Left lung (tissue), 10 donors: ENCODE data around the gene RORC. TPM values are rescaled to one million over a fixed set of nuclear protein-coding genes. Genes with fewer than 3 reads are reported as not detected.

Experiments
- ATAC-seq: fragments of 200-7000 bp; cut with Tn5 transposase; one replicate; pipeline ENCODE4 v1.9.1; 2020; ENCODE audit warnings: moderate library complexity
- DNase-seq, 4 donors: peaks; one replicate each; pipeline ENCODE4 v3.0.0-alpha.2; 2013 to 2020
- H3K27ac ChIP-seq, 2 donors: fragments of 200-600 bp; sonication (generic) in 1 of 2; one replicate each; pipeline versions ENCODE4 v1.5.0 to v1.8.0; 2020 to 2021
- H3K27me3 ChIP-seq, 2 donors: fragments of 200-600 bp; sonication (generic) in 1 of 2; one replicate each; pipeline versions ENCODE4 v1.5.0 to v1.8.0; 2020 to 2021
- H3K36me3 ChIP-seq, 2 donors: fragments of 200-600 bp; sonication (generic) in 1 of 2; one replicate each; pipeline versions ENCODE4 v1.5.0 to v1.8.0; 2020 to 2021
- H3K4me1 ChIP-seq, 2 donors: fragments of 200-600 bp; one replicate each; pipeline ENCODE4 v1.8.0; 2021
- H3K4me3 ChIP-seq, 2 donors: fragments of 200-600 bp; sonication (generic) in 1 of 2; one replicate each; pipeline versions ENCODE4 v1.5.0 to v1.8.0; 2020 to 2021; ENCODE audit warnings: mild to moderate bottlenecking in 1 of 2
- H3K9me3 ChIP-seq, 2 donors: fragments of 200-600 bp; sonication (generic) in 1 of 2; one replicate each; pipeline versions ENCODE4 v1.5.0 to v1.8.0; 2020 to 2021
- CTCF ChIP-seq, 2 donors: fragments of 200-600 bp; sonication (generic) in 1 of 2; IDR thresholded peaks; one replicate each; pipeline versions ENCODE4 v1.5.0 to v1.8.0; 2021; ENCODE audit warnings: antibody characterized with exemption in 2 of 2
- intact Hi-C, 2 donors: fragments of 100-400 bp; cut with DNase I; formaldehyde crosslinking; loops; one replicate each; pipeline versions ENCODE4 v1.11.2 to v1.14.2; 2022
- polyA plus RNA-seq, 6 donors: library from polyadenylated mRNA; unstranded; fragments of 120-200 nt; gene quantifications; one replicate each; pipeline ENCODE4 v1.2.1, GENCODE V29; 2013; ENCODE audit not compliant: insufficient read length in 6 of 6
- total RNA-seq, 2 donors: library from RNA; stranded (reverse); fragmentation: NEBNext Ultra II Directional; extraction: Animal tissue kit (Norgen Biotek cat#: 25700); gene quantifications; one replicate each; pipeline ENCODE4 v1.2.1, GENCODE V29; 2021
- donor health status: DM: no; HTN: yes; CAD: no.
- donor health status: DM: no; HTN: no; CAD: no.

Gene RORC
- total and polyA plus RNA-seq, 8 donors: 5.4 to 11.8 (median 10.3) TPM

GRCh38 chr1:151816548-151817352 lies 14.9 kb downstream of the RORC start:
- TF ChIP-seq CTCF (IDR thresholded peaks at IDR 0.05): no peak
- Histone ChIP-seq H3K4me3 (no peak overlapping the region), H3K27me3 (no peaks in the 10 kb centered on the region), H3K27ac (no peak overlapping the region), H3K4me1 (peaks cover 0 to 8% of the 10 kb centered on the region in 2 donors), H3K9me3 (no peaks in the 10 kb centered on the region), H3K36me3 (no peaks in the 10 kb centered on the region)
- intact Hi-C loops: no loop called here
- DNase-seq (no peak), ATAC-seq (no peak)

GRCh38 chr1:151815716-151816327 lies 15.8 kb downstream of the RORC start:
- intact Hi-C loops: no loop called here
- Histone ChIP-seq H3K36me3 (no peaks in the 10 kb centered on the region), H3K4me1 (peaks cover 0 to 8% of the 10 kb centered on the region in 2 donors), H3K27me3 (no peaks in the 10 kb centered on the region), H3K4me3 (no peak overlapping the region), H3K27ac (no peak overlapping the region), H3K9me3 (no peaks in the 10 kb centered on the region)
- no peak for ATAC-seq
- no peak for DNase-seq
- no peak for TF ChIP-seq CTCF (IDR thresholded peaks at IDR 0.05)

GRCh38 chr1:151814971-151815545 lies 16.5 kb downstream of the RORC start:
- no peaks in the 10 kb centered on the region for H3K36me3 ChIP-seq
- H3K9me3 ChIP-seq: no peaks in the 10 kb centered on the region
- peaks cover 0 to 4% of the 10 kb centered on the region in 2 donors for H3K4me1 ChIP-seq
- no peak overlapping the region for H3K27ac ChIP-seq
- no peak overlapping the region for H3K4me3 ChIP-seq
- intact Hi-C loops: no loop called here
- DNase-seq: no peak
- H3K27me3 ChIP-seq: no peaks in the 10 kb centered on the region
- ATAC-seq: no peak
- no peak for TF ChIP-seq CTCF (IDR thresholded peaks at IDR 0.05)

GRCh38 chr1:151814426-151814825 lies 17.2 kb downstream of the RORC start:
- Histone ChIP-seq H3K4me1 (peaks cover 0 to 4% of the 10 kb centered on the region in 2 donors), H3K27me3 (no peaks in the 10 kb centered on the region), H3K4me3 (no peak overlapping the region), H3K36me3 (no peaks in the 10 kb centered on the region), H3K27ac (no peak overlapping the region), H3K9me3 (no peaks in the 10 kb centered on the region)
- intact Hi-C loops: no loop called here
- no peak for TF ChIP-seq CTCF (IDR thresholded peaks at IDR 0.05)
- ATAC-seq (no peak), DNase-seq (no peak)

- no peak for TF ChIP-seq CTCF (IDR thresholded peaks at IDR 0.05)
- DNase-seq: no peak
- Histone ChIP-seq H3K27me3 (no peaks in the 10 kb centered on the region), H3K9me3 (no peaks in the 10 kb centered on the region), H3K4me1 (peaks cover 0 to 4% of the 10 kb centered on the region in 2 donors), H3K4me3 (no peak overlapping the region), H3K27ac (no peak overlapping the region), H3K36me3 (no peaks in the 10 kb centered on the region)
- no peak for ATAC-seq
- intact Hi-C loops: no loop called here
Measured at GRCh38 chr1:151813271-151813977, 18.2 kb downstream of the RORC start.
